HG03354 (cell line): ENCODE results near the gene XDH.

ENCODE experiments used
- ATAC-seq: cut with Tn5 transposase; IDR thresholded peaks from one replicate; pipeline ENCODE4 v1.9.1; 2021; ENCODE audit warnings: mild to moderate bottlenecking; ENCODE audit not compliant: unreplicated experiment, poor library complexity, severe bottlenecking

XDH gene

DNA sequence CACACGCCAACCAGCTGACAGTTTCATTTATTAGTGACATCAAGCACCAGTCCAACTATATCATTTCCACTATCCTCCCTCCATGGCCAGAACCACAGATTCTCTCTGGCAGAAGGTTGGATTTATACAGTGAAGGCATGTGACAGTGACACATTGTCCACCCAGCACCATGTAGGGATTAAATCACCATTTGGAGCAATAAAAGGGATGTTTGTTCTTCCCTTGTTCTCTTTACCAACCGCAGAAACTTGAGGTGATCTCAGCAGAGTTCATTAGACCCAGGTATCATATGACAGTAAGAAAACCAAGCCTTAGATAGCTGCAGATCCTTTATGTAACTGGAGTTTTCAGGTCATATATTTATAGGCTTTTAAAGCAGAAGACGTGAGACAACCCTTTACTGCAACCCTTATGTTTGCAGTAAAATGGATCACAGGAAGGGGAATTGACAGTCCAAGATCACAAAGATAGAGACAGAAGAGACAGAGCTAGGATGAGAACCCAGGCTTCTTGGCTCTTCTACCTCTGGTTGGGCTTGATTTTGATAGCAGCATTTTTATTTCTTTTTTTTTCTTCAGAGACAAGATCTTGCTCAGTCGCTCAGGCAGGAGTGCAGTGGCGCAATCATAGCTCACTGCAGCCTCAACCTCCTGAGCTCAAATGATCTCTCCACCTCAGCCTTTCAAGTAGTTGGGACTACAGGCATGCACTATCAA, 80.1 kb downstream of the XDH start:
- ATAC-seq, result no peak

DNA sequence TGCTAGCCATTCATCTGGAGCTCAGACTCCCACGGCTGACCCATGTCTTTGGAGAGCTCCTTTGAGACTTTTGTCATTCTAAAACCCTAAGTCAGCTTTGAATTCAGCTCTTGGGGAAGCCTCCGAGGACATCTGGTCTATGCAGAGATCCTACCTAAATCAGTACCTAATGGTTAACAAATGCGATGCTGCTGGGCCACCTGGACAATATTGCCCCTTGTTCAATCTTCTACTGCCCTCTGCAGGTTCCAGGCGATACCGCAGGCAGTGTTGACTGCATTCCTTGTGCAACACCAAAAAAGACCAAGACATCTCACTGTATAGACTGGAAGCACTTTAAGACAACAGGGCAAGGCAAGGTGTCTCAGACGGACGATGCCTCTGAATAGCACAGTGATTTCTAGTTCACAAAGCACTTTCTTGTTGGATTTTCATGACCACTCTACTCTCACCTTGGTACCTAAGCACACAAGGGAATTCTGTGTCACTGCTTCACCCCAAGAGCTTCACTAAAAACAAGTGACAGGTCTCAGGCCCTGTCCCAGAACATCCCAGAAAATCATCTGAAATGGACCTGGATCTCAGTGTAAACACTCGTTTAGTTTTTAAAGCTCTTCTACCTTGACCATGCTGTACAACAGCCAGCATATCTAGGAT, 80.9 kb downstream of the XDH start:
- ATAC-seq, result peak; percentile 93

DNA sequence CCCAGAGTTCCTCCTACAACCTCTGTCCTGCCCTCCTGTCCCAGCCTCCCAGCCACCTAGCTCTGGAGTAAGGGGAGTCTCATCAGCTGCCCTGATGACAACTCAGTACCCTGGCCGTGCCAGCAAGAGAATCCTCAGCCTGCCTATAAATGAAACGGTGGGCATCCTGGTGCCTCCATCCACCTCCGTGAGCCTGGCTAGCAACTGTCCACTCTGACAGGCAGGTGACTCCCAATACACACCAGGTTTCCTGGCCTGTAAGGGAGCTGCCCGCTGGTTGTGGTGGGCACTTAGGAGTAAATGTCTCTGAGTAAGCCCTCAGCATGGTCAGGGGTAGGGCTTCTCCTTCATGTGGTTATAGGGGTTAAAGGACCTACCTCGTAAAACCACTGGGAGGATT, 81.5 kb downstream of the XDH start:
- no peak for ATAC-seq

DNA sequence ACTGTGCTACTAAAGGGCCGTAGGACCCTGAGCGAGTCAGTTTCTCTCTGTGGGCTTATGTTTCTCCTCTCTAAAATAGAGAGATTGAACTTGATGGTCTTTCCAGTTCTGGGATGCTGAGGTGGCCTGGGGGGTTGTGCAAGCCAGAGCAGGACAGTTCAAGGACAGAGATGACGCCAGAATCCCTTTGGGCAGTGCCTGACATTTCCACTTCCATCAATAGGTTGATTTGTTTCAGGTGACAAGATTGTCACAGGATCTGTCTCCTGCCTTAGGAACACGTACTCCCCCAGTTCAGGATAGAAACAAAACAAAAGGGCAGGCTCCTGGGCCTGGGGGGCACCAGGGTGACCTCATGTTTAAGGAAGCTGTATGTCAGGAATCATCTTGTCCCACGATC, 82.0 kb downstream of the XDH start:
- no peak for ATAC-seq

DNA sequence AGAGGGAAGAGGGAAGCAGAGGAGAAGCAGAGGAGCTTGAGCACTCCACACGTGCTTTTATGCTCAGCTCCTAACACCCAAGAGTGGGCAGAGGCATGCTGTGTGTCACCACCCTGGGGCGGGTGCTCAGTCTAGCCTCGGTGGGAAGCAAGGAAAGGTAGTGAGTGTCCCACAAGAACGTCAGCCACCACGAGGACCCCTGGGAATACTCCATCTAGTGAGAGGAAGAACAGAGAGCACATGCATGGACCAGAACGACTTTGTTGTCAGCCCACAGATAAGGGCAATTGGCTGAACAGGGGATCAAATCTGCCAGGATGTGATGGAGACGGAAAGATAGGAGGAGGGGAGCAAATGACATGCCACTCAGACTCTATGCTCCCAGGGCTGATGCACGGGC, 83.4 kb downstream of the XDH start:
- ATAC-seq, result no peak

DNA sequence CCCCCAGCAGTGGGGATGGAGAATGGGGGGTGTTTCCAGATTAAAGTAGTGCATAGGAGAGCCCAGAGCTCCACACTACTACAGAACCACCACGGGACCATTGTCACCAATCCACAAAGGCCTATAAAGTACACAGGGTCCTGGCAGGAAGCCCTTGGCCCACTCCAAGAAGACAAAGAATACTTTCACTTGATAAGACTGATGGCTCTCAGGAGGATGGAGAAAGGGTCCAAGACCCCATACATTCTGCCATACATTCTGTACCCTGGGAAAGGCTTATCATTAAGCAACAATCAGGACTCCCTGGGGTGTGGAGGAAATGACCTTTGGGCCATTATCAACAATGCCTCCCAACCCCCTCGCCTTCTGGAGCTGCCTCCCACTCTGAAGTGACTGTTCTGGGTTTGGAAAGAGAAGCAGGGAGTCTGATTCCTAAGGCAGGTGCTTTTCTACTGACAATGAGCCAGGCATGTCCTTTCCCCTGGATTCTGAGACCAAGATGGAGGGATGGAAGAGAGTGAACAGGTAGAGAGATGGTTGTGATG, 85.4 kb downstream of the XDH start:
- ATAC-seq, result no peak

DNA sequence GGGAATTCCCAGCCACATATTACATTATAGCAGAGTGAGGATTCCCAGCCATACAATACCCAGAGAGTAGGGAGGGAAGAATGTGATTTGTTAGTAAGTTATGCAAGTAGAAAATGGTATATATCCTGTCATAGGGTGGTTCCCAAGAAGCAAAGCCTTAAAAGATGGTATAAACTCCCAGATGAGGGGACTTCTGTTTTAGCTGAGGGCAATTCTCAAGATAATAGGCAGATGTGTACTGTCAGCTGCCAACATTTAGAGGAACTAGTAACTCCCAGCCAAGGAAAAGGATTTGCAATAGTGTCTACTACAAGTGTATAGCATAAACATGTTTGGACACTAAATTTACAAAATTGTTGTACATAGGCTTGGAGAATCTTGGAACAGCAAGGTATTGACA, 86.5 kb downstream of the XDH start:
- ATAC-seq, result no peak

DNA sequence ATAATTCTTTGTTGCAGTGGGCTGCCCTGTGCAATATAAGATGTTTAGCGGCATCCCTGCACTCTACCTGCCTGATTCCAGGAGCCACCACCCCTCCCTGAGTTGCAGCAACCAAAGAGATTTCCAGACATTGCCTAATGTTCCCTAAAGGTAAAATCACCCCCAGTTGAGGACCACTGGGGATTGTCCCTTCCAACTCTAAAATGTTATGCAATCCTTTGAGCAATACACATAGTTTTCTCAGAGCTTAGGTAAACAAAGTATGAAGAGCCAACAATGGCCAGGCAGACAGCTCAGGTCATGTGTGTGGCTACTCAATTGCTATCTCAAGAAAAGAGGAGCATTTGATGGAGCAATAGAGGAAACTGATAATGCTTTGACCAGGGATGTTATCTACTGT, 87.0 kb downstream of the XDH start:
- no peak for ATAC-seq

DNA sequence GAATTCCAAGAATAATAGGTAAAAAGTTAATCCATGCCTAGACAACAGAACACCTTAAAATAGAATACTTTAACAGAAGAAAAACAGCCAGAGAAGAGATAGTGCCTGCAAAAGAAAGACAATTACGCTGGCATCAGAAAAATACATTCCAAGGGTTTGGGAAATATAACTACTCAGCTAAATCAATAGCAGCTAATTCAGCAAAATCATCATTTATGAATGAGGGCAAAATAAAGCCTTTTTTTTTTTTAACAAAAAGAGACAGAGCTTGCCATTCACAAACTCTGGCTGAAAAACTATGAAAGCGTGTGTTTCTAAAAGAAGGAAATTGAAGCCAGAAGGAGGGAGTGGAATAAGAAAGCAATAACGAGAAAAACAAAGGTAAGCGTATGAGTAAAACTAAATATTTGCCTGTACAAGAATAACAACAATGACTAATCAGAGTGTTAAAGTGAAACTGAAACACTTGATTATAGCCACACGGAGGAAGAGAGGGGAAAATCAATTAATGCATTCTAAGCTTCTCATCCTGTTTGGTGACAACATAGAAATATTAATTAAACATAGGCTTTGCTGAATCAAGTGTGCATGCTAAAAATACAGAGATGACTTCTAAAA, 90.4 kb downstream of the XDH start:
- ATAC-seq, result peak; percentile 91

DNA sequence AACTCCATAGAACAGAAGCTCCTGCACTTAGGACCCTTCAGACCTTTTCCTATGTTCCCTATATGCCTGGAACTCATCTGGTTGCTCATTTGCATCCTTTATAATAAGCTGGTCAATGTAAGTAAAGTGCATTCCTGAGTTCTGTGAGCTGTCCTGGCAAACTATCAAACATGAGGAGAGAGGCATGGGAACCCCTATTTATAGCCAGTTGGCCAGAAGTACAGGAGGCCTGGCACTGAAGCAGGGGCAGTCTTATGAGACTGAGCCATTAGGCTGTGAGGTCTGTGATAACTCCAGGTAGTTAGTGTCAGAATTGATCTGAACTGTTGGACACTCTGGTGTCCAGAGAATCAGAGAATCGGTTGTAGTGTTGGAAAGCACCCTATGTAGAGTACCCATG, 92.2 kb downstream of the XDH start:
- no peak for ATAC-seq

DNA sequence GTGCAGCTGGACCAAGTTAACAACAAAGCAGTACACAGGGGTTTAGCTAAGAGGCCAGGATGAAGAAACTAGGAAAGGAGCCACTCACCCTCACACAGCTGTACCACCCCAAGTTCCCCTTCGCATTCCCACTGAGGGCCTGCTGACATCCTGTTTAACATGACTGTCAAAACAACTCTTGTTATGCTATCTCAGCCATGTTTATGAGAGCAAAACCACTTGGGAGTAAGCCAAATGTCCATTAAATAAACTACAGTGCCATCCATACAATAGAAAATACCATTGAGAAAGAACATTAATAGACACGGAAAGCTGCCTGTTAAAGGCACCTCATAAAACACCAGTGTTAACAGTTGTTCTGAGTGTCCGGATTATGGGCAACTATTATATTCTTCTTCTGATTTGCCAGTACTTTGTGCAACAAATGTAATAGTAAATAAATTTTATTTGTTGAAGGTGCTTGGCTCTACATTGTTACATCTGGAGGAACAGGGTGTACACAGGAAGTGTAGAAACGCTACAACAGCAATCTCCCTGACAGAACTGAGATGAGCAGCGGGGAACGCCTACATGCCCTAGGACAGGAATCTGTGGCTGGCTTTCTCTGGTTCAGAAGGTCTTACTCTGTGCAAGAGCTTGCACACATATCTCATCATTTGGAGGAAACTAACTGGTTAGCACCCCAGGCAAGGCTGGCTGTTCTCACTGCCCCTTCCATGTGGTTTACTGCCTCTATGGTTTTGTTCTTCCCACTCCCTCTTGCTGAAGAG, 95.0 kb downstream of the XDH start:
- peak; percentile 46 for ATAC-seq

DNA sequence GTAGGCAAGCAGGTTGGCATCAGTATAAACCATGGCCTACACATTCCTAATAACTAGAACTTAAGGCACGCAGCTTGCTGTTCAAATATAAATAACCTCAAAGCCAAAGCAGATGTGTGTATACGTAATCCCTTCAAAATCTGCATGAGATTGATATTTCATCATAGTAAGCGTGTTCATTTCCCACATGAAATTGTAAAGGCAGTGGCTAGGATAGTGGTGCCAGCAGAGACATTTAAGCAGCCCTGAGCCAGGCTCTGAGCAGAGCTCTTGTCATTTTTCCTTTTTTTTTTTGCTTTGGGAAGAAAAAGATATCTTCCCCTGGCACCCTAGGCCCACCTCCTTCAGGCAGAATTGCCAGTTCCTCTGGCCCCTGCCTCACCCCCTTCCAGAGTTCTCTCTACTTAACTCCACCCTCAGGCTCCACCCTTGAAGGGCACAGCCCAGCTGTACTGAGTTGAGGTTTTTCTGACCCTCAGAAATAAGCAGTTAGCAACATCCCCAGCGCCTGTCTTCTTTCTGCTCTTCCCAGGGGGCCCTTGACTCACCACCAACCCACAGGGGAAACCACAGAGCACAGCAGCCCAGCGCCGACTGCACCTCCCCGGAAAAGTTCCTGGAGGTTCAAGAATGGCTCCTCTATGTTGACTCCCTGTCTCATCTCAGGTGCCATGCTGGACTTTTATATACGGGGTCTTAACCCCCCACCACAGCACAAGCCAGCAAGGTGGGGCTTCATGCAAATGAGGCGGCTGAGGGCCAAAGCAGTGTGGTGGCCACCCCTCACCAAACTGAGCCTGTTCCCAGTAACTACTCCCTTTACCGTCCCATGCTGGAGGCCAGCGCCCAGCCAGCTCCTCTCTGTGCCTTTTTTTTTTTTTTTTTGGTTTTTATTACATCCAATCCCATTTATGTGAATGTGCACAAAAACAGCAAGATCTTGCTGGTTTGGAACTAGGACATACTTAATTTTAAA, 95.9 kb downstream of the XDH start:
- peak; percentile 75 for ATAC-seq

DNA sequence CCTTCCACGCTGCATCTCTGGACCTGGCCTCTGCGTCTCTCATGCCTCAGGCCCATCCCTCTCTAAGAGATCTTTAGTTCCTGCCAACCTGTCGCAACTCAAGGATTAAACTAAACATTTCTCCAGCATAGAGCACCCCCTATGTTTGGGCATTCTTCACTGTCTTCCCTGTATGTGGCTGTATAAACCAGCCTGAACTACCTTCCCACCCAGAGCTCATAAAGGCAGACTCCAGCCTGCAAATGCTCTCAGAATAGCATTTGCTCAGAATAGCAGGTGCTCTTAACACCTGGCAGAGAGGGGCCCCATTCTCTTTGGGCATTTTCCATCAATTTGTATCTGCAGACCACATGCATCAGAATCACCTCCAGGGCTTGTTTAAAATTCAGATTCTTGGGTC, 97.1 kb downstream of the XDH start:
- no peak for ATAC-seq

DNA sequence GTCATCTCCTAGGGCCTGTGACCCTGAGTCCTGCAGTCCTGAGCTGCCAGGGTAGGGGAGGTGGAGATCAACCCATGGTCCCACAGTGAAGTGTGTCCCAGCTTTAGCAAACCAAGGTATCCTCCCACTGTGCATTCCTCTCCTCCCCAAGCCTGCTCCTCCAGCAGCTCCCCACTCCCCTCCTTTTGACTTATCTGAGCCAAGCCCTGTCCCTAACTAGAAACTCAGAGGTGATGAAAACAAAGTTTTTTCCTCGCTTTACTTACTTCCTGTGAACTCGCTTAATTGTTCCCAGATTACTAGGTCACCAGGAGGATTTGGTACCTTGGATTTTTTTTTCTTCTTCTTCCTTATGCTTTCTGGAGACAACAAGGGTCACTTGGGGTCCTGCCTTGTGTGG, 99.8 kb downstream of the XDH start:
- no peak for ATAC-seq

DNA sequence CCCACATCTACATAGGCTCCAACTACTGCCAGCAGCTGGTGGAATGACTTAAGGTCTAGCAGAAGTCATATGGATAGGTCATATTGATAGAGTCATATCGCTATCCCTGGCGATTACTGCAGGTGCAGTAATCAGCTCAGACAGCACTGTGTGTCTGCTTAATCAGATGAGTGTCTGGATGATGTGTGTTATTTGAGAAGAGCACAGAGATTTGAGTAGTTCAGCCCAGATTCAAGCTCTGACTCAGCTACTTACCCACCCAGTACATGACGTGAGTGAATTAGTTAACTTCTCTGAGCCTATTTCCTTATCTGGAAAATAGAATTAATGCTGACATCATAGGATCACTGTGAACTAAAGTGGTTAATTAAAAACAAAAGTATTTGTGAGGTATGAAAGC, 101.6 kb downstream of the XDH start:
- no peak for ATAC-seq

DNA sequence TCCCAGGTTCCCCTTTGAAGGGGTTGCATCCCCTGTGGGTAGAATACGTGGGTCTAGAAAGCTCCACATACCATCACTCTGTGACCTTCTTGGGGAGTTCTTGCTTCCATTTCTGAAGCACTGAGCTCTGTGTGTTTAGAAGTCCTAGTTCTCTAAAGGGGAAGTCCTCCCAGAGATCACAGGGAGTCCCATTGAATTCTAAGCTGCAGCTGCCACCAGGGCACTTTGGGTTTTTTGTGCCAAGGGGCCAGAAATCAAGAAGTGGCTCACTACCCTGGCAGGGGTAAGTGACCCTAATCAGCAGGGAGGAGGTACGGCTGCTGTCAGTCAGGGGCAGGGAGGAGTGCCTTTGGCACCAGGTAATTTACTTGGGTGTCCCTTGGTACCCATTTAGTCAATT, 109.7 kb downstream of the XDH start:
- ATAC-seq, result no peak

DNA sequence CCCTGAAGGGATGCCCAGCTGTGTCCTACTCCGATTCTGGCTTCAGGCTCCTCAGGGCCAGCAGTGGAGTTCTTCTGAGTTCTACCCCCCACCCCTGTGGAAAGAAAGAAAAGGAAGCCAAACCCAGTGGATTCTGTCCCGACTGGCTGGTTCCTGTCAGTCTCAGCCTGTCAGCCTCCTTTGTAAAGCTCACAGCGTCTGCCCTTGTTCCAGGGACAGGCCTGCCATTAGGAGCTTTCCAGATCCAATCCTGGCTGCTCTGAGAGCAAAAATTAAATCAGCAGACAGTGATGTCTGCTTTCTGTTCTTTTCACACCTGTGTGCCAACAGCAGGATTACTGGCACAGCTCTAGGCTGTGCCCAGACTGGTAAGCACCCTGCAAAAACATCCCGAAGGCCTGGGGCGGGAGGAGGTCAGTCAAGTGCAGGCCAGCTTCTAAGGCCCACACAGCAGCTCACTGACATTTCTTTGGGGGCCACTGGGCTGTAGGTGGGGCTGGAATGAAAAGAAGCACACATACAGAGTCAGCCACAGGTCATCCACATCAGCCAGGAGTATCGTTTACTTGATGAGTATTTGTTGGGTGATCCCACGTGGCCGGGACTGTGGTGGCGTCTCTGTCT, 111.5 kb downstream of the XDH start:
- ATAC-seq, result no peak

DNA sequence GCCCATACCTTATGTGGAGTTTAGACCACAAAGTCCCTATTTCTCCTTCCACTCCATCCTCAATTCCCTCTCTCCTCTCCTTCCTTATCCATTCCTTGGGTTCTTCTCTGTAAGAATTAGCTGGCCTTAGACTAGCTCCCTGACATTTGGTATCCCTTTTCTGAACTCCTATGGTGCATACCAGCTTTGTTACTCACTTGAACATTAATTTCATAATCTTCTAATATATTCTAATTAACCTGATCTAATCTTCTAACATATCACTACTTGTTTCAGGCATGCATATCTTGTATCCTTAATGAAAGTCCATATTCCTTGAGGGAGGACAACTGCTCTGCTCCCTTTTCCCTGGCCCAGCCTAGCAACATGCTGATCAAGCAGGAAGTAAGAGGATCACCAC, 114.2 kb downstream of the XDH start:
- ATAC-seq, result no peak

DNA sequence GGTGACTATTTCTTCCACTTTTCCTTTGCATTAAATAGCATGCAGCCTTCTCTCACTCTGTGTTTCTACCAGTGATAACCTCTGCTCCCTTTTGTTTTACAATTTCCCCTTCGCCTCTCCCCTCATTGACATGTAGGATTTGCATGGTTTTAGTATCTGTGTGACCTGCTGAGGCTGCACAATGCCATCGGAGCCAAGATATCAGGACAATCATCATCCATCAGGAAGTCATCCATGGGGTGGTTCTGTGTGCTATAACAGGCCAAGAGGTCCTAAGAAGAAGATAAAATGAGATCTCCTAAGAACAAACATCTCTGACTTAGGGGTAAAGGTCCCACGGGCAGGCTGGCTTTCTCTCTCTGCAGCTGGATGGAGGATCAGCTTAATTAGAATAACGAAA, 115.0 kb downstream of the XDH start:
- no peak for ATAC-seq
